Measurements from ENCODE around the gene BMPR1A.

- TF ChIP-seq, protein P1, sequence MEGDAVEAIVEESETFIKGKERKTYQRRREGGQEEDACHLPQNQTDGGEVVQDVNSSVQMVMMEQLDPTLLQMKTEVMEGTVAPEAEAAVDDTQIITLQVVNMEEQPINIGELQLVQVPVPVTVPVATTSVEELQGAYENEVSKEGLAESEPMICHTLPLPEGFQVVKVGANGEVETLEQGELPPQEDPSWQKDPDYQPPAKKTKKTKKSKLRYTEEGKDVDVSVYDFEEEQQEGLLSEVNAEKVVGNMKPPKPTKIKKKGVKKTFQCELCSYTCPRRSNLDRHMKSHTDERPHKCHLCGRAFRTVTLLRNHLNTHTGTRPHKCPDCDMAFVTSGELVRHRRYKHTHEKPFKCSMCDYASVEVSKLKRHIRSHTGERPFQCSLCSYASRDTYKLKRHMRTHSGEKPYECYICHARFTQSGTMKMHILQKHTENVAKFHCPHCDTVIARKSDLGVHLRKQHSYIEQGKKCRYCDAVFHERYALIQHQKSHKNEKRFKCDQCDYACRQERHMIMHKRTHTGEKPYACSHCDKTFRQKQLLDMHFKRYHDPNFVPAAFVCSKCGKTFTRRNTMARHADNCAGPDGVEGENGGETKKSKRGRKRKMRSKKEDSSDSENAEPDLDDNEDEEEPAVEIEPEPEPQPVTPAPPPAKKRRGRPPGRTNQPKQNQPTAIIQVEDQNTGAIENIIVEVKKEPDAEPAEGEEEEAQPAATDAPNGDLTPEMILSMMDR (conservative IDR thresholded peaks at IDR 0.05; ENCODE audit: low read length), result no peak
- no peak for TF ChIP-seq EZH2phosphoT487 (IDR thresholded peaks at IDR 0.05; ENCODE audit: borderline replicate concordance, low read depth, low read length)
These were observed 36.2 kb downstream of the BMPR1A start for GRCh38 chr10:86792461-86793167.

Data from OCI-LY7 (cell line).